ENCODE results near the gene S100B. TPM values are rescaled to one million over a fixed set of nuclear protein-coding genes. Genes with fewer than 3 reads are reported as not detected.

The S100B gene
- total RNA-seq, 2 donors from 2014 or later, result 4.5 to 5.8 TPM

- no peaks in the 10 kb centered on the region for H3K27me3 ChIP-seq
- no peak for DNase-seq (ENCODE audit: low spot score)
- no peak overlapping the region for H3K4me3 ChIP-seq
- H3K36me3 ChIP-seq, result no peaks in the 10 kb centered on the region
- no peak overlapping the region for H3K27ac ChIP-seq
- TF ChIP-seq, protein P1, sequence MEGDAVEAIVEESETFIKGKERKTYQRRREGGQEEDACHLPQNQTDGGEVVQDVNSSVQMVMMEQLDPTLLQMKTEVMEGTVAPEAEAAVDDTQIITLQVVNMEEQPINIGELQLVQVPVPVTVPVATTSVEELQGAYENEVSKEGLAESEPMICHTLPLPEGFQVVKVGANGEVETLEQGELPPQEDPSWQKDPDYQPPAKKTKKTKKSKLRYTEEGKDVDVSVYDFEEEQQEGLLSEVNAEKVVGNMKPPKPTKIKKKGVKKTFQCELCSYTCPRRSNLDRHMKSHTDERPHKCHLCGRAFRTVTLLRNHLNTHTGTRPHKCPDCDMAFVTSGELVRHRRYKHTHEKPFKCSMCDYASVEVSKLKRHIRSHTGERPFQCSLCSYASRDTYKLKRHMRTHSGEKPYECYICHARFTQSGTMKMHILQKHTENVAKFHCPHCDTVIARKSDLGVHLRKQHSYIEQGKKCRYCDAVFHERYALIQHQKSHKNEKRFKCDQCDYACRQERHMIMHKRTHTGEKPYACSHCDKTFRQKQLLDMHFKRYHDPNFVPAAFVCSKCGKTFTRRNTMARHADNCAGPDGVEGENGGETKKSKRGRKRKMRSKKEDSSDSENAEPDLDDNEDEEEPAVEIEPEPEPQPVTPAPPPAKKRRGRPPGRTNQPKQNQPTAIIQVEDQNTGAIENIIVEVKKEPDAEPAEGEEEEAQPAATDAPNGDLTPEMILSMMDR (IDR thresholded peaks at IDR 0.05), result no peak
- H3K4me1 ChIP-seq, result no peaks in the 10 kb centered on the region
- H3K9me3 ChIP-seq, result peaks cover 0 to 20% of the 10 kb centered on the region in 2 donors
Measured at GRCh38 chr21:46626536-46626935, 21.7 kb upstream of the S100B start.

DNA sequence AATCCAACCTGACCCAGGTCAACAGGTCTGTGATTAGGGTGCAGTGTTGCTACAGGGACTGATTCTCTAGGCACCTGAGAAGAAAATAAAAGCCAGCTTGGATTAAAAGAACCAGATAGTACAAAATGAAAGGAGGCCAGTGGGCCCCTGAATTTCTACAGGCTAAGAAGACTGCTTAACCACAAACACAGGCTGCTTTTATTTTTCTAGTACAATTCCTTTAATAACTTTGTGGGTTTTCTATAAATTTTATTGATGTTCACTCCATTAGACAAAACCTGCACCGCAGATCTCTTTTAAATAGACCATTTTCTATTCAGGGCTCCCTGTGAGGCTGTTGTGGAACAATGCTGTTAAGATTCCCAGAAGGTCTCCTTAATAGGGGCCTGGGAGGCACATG is 20.9 kb upstream of the S100B start:
- Histone ChIP-seq H3K36me3 (no peaks in the 10 kb centered on the region), H3K9me3 (peaks cover 0 to 20% of the 10 kb centered on the region in 2 donors), H3K27me3 (no peaks in the 10 kb centered on the region), H3K4me1 (no peaks in the 10 kb centered on the region), H3K4me3 (no peak overlapping the region), H3K27ac (no peak overlapping the region)
- no peak for DNase-seq (ENCODE audit: low spot score)
- TF ChIP-seq, protein P1 (IDR thresholded peaks at IDR 0.05), result no peak

DNA sequence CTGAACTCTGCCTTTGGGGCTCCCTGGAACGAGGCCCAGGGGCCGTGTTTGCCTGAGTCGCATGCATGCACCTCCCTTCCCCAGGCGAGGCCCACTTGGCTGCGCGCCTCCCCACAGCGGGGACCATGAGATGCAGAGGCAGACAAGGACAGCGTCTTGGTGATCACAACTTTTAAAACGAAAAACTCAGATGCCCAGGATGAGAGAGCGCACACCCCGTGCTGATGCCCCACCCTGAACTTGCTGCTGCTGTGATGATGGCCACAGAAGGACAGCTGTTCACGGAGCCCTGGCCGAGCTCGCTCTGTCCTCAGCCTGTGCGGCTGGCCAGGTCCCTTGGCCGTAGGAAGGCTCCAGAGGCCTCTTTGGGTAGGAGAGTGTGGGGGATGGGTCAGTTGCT is 19.2 kb upstream of the S100B start:
- no peak overlapping the region for H3K27ac ChIP-seq
- no peaks in the 10 kb centered on the region for H3K36me3 ChIP-seq
- H3K27me3 ChIP-seq, result no peaks in the 10 kb centered on the region
- no peak overlapping the region for H3K4me3 ChIP-seq
- peaks cover 0 to 20% of the 10 kb centered on the region in 2 donors for H3K9me3 ChIP-seq
- no peaks in the 10 kb centered on the region for H3K4me1 ChIP-seq
- TF ChIP-seq, protein P1 (IDR thresholded peaks at IDR 0.05), result no peak
- no peak for DNase-seq (ENCODE audit: low spot score)

DNA sequence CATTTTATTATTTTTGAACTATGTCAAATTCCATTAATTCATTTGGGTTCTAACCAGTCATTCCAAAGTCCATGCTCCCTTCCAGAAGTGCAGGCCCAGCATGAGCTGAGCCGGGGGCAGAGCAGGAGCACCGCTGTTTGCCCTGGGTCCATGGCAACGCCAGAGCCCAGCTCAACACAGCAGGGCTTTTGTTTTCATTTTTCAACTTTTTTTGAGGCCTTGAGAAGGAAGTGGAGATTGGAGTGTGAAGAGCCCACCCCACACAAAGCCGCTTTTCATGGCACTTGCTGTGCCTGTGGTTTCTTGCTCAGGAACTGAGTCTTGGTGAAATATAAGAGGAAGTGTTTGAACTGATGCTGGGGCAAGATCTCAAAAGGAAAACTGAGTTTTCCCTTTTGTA is 17.3 kb upstream of the S100B start:
- DNase-seq (ENCODE audit: low spot score), result no peak
- TF ChIP-seq, protein P1 (IDR thresholded peaks at IDR 0.05), result no peak

DNA sequence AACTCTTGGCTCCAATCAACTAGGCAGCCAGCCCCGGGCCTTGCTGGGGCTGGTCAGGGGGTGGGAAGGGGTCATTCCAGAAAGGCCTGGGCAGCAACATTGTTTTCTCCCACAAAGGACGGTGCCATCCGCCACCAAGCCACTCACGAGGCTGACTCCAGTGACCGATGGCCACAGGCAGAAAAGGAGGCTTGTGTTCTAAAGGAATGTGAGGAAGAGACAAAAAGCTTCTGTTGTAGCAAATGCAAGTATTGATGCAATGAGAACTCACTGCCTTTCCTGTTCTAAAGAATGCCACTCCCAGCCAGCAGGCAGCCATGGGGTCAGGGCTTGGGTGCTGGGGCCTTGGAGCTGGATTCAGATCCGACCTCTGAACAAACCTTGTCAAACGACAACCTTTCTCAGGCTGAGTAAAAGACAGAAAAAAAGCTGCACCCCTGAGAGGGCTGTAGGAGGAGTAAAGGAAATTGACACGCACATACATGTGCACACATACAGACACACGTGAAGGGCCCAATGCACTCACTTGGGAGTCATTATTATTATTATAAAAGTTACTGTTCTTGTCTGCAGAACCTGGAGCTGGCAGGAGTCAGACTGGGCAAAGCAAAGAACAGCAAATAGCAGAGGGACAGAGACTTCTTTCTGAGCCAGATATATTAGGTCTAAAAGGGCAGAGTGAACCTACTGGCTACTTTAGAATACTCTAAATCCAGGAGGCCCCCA is 16.7 kb upstream of the S100B start:
- Histone ChIP-seq H3K4me3 (no peak overlapping the region), H3K27ac (peak overlapping the region in 1 of 2 donors; percentile 45), H3K9me3 (peaks cover 0 to 18% of the 10 kb centered on the region in 2 donors), H3K36me3 (no peaks in the 10 kb centered on the region), H3K4me1 (no peaks in the 10 kb centered on the region), H3K27me3 (no peaks in the 10 kb centered on the region)
- TF ChIP-seq, protein P1 (IDR thresholded peaks at IDR 0.05), result no peak
- DNase-seq (ENCODE audit: low spot score), result no peak

More for the DNA sequence above, 17.3 kb upstream of the S100B start:
- H3K4me3 ChIP-seq, result no peak overlapping the region
- peak overlapping the region in 1 of 2 donors; percentile 45 for H3K27ac ChIP-seq
- H3K9me3 ChIP-seq, result peaks cover 0 to 20% of the 10 kb centered on the region in 2 donors
- no peaks in the 10 kb centered on the region for H3K36me3 ChIP-seq
- no peaks in the 10 kb centered on the region for H3K27me3 ChIP-seq
- no peaks in the 10 kb centered on the region for H3K4me1 ChIP-seq

DNA sequence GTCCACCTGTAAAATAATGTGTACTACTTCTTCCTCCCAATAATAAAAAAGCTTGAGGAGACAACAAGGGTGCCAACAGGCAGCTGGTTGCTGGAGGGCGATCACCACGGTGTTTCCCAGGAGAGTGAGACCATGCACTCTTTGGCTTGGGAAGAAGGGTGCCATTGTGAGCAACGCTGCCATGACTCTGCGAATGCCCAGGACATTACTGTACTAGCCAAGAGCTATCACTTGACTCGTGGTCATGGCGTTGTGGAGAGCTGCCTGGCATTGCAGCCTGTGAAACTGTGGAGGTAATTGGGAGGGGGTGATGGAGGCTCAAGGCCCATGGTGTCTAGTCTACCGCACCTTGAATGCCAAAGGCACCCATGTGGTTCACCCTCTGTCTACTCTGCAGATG is 16.0 kb upstream of the S100B start:
- no peak for DNase-seq (ENCODE audit: low spot score)
- H3K9me3 ChIP-seq, result peaks cover 0 to 10% of the 10 kb centered on the region in 2 donors
- H3K4me3 ChIP-seq, result no peak overlapping the region
- TF ChIP-seq, protein P1 (IDR thresholded peaks at IDR 0.05), result no peak
- peak overlapping the region in 1 of 2 donors; percentile 45 for H3K27ac ChIP-seq
- H3K4me1 ChIP-seq, result no peaks in the 10 kb centered on the region
- no peaks in the 10 kb centered on the region for H3K36me3 ChIP-seq
- no peaks in the 10 kb centered on the region for H3K27me3 ChIP-seq
